Adipose tissue (tissue), 3 donors: Measurements from ENCODE around the gene USP47. TPM values are rescaled to one million over a fixed set of nuclear protein-coding genes. Genes with fewer than 3 reads are reported as not detected.

Source experiments
- H3K27ac ChIP-seq: one replicate; pipeline ENCODE4 v1.5.1; 2013; ENCODE audit warnings: low read depth, low read length
- WGBS, 3 donors: extraction: QIAGEN DNeasy Blood & Tissue Kit; methylation state at CpG; one replicate each; pipeline ENCODE4 v1.1.7; 2013; 5-methylcytosine and 5-hydroxymethylcytosine counted together
- polyA plus RNA-seq, 3 donors: library from polyadenylated mRNA; stranded (reverse); fragments of 200-250 nt; gene quantifications; one replicate each; pipeline ENCODE4 v1.2.3, GENCODE V29; 2013
- donor health status: healthy with polysubstance abuse.
- donor health status: Bipolar disorder and iron deficiency.
- donor health status: healthy.

Gene USP47
- polyA plus RNA-seq, 3 donors: 15.8 to 25.1 (median 18.3) TPM

GRCh38 chr11:11857769-11858168 lies 16.0 kb downstream of the USP47 start:
- whole genome bisulfite sequencing, 3 donors: 67 to 92% (median 84%) methylated on average over 5 of the region's 5 CpGs
- no peak overlapping the region for H3K27ac ChIP-seq

GRCh38 chr11:11858676-11859075 lies 16.9 kb downstream of the USP47 start:
- H3K27ac ChIP-seq: no peak overlapping the region

GRCh38 chr11:11860103-11860979 lies 18.6 kb downstream of the USP47 start:
- no peak overlapping the region for H3K27ac ChIP-seq
- 78 to 83% (median 82%) methylated on average over 12 of the region's 12 CpGs for WGBS, 3 donors

More at GRCh38 chr11:11858676-11859075, 16.9 kb downstream of the USP47 start:
- 33 to 86% (median 77%) methylated on average over 1 of the region's 1 CpG for WGBS, 3 donors

- no peak overlapping the region for H3K27ac ChIP-seq
- WGBS, 3 donors: 88 to 94% (median 89%) methylated on average over 2 of the region's 2 CpGs
Measured at GRCh38 chr11:11862999-11863398, 21.2 kb downstream of the USP47 start.

- WGBS, 3 donors: 76 to 94% (median 92%) methylated on average over 3 of the region's 3 CpGs
- no peak overlapping the region for H3K27ac ChIP-seq
Measured at GRCh38 chr11:11864332-11864731, 22.6 kb downstream of the USP47 start.

GRCh38 chr11:11864803-11865202 lies 23.0 kb downstream of the USP47 start:
- H3K27ac ChIP-seq: no peak overlapping the region
- WGBS, 3 donors: 83 to 97% (median 96%) methylated on average over 1 of the region's 1 CpG

- WGBS, 3 donors: 55 to 89% (median 73%) methylated on average over 3 of the region's 3 CpGs
Measured at GRCh38 chr11:11865449-11865848, 23.7 kb downstream of the USP47 start.

GRCh38 chr11:11866203-11866602 lies 24.4 kb downstream of the USP47 start:
- WGBS, 3 donors: 97 to 100% (median 100%) methylated on average over 1 of the region's 1 CpG
- no peak overlapping the region for H3K27ac ChIP-seq

More at GRCh38 chr11:11865449-11865848, 23.7 kb downstream of the USP47 start:
- H3K27ac ChIP-seq: no peak overlapping the region

GRCh38 chr11:11867720-11868119 lies 25.9 kb downstream of the USP47 start:
- no peak overlapping the region for H3K27ac ChIP-seq
- WGBS, 3 donors: 85 to 97% (median 91%) methylated on average over 1 of the region's 1 CpG

GRCh38 chr11:11871991-11872401 lies 30.2 kb downstream of the USP47 start:
- 30 to 51% (median 49%) methylated on average over 2 of the region's 2 CpGs for WGBS, 3 donors
- H3K27ac ChIP-seq: no peak overlapping the region

- H3K27ac ChIP-seq: no peak overlapping the region
- 77 to 92% (median 89%) methylated on average over 2 of the region's 2 CpGs for WGBS, 3 donors
Measured at GRCh38 chr11:11876458-11876857, 34.7 kb downstream of the USP47 start.

- no peak overlapping the region for H3K27ac ChIP-seq
- 70 to 95% (median 94%) methylated on average over 2 of the region's 2 CpGs for WGBS, 3 donors
Measured at GRCh38 chr11:11880179-11880578, 38.4 kb downstream of the USP47 start.

GRCh38 chr11:11882539-11882938 lies 40.8 kb downstream of the USP47 start:
- H3K27ac ChIP-seq: no peak overlapping the region
- WGBS, 3 donors: 56 to 69% (median 61%) methylated on average over 2 of the region's 2 CpGs

- H3K27ac ChIP-seq: no peak overlapping the region
- WGBS, 3 donors: 87 to 97% (median 91%) methylated on average over 2 of the region's 2 CpGs
Measured at GRCh38 chr11:11884351-11884750, 42.6 kb downstream of the USP47 start.

- H3K27ac ChIP-seq: no peak overlapping the region
- 92 to 97% (median 94%) methylated on average over 7 of the region's 7 CpGs for WGBS, 3 donors
Measured at GRCh38 chr11:11884774-11885481, 43.2 kb downstream of the USP47 start.

- 95 to 100% (median 96%) methylated on average over 1 of the region's 1 CpG for WGBS, 3 donors
- no peak overlapping the region for H3K27ac ChIP-seq
Measured at GRCh38 chr11:11894486-11894885, 52.7 kb downstream of the USP47 start.

GRCh38 chr11:11895672-11896071 lies 53.9 kb downstream of the USP47 start:
- 80 to 95% (median 90%) methylated on average over 1 of the region's 1 CpG for WGBS, 3 donors
- no peak overlapping the region for H3K27ac ChIP-seq

GRCh38 chr11:11898648-11899047 lies 56.9 kb downstream of the USP47 start:
- H3K27ac ChIP-seq: no peak overlapping the region
- WGBS, 3 donors: 71 to 97% (median 95%) methylated on average over 2 of the region's 2 CpGs

- WGBS, 3 donors: 56 to 95% (median 88%) methylated on average over 1 of the region's 1 CpG
- no peak overlapping the region for H3K27ac ChIP-seq
Measured at GRCh38 chr11:11899401-11899800, 57.6 kb downstream of the USP47 start.
